ENCODE measurements around the gene RGS2.

Gene RGS2

GRCh38 chr1:192830595-192831246, 21.9 kb downstream of the RGS2 start:
- DNase-seq = peak in 7 of 56 donors; percentile 6 to 37 (median 19)

DNA sequence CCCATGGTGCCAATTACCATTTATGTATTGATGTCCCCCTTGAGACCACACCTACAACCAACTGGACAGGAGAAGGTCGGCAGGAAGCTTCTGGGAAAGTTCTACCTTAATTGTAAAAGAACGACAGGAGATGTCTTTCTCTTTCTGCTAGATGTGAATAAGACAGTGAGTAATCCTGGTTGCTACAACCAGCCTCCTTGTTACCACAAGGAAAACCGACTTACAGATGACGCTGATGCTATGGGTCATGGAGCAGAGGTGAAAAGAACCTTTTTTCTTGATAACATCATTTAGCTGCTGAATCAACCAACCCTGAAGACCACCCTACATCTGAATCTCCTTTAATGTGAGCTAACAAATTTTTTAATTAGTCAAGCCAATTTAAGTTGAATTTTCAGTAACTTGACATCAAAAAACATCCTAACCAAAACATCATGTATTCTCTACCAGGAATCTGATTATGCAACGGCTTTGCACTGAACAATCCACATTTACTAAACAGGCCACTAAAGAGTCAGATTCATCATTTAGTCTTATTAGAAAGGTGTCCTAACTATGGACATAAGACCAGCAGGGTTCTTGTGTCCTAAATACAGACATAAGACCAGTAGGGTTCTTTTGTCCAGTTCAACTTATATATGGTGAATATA, 23.0 kb downstream of the RGS2 start:
- DNase-seq = no peak

DNA sequence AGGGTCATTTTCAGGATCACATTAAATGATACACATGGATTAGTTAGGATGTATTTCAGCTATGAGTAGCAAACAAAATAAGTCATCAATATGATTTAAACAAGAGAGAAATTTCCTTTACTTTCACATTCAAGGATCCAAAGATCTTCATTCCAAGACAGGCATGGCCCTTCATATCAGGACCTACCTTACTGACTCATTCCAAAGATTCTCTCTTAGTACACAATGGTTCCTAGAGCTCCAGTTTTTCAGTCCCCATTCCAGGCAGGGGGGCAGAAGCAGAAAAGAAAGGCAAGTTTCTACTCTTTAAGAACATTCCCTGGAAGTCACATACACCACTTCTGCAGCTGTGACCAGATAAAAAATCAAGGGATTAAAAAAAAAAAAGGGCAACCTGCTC, 23.7 kb downstream of the RGS2 start:
- no peak for DNase-seq

- no peak for DNase-seq
These were observed 26.3 kb downstream of the RGS2 start for GRCh38 chr1:192835116-192835515.

DNA sequence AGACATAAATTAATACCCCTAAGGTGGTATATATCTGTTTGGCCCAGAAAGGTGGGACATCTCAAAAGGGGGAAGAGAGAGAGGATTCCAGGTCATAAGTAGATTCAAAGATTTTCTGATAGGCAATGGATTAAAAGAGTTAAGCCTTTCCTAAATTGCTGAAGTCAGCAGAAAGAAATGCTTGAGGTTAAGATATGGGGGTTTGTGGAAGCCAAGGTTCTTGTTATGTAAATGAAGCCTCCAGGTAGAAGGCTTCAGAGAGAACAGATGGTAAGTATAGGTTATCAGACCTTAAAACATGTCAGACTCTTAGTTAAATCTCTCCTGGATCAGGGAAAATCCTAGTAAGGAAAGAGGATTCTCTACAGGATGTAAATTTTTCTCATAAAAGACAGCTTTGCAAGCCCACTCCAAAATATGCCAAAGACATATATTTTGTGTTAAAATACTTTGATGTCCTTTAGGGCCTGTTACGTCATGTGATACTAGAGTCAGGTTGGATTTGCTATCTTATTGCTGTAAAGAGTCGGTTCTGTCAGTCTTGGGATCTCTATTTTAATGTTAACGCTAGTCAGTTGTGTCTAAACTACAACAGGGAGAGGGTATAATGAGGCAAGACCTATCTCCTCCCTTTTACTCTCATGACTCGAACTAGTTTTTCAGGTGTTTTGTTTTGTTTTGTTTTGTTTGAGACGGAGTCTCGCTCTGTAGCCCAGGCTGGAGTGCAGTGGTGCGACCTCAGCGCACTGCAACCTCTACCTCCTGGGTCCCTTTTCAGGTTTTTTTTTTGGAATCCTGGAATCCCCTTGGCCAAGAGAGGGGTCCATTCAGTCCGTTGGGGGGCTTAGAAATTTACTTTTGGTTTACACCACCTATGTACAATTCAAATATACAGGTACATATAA, 30.6 kb downstream of the RGS2 start:
- DNase-seq = no peak

GRCh38 chr1:192844360-192844759, 35.5 kb downstream of the RGS2 start:
- DNase-seq = no peak

DNA sequence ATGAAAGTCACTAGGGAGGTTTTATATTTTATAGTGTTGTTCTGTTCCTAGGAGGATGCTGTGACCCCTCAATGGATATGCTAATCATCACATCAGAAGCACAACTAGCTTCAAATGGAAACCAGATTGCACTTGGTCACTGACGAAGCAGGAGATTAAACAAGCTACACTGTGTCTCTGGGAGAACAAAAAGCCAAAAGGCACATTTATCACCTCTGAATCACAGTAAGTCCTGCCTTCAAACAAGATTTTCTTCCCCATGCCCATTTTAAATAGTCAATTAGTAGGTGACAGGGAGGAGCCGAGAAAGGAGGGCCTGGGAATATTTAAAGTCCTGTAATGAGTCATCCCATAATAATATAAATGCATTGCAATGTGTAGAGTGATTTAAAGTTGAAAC, 38.1 kb downstream of the RGS2 start:
- DNase-seq = no peak

- no peak for DNase-seq
These were observed 40.2 kb downstream of the RGS2 start for GRCh38 chr1:192849011-192849410.

- DNase-seq = no peak
These were observed 40.6 kb downstream of the RGS2 start for GRCh38 chr1:192849442-192849841.

- no peak for DNase-seq
These were observed 43.4 kb downstream of the RGS2 start for GRCh38 chr1:192852001-192852947.

DNA sequence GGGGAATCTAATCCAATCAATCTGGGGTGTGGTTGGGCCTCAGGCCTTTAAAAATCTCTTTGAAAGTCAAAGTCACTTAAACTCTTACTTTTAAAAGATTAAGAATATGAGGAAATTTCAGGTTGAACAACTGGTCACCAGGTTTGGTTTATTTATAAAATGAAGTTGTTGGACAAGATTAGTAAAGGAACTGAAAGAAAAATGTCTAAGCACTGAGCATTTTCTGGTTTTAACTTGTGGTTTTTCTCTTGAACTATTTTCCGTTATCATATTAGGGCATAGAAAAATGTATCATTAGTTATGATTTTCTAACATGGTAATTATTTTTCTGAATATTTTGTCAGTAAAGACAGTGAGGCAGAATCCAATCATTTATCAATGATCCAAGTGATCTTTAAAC, 49.6 kb downstream of the RGS2 start:
- no peak for DNase-seq

DNA sequence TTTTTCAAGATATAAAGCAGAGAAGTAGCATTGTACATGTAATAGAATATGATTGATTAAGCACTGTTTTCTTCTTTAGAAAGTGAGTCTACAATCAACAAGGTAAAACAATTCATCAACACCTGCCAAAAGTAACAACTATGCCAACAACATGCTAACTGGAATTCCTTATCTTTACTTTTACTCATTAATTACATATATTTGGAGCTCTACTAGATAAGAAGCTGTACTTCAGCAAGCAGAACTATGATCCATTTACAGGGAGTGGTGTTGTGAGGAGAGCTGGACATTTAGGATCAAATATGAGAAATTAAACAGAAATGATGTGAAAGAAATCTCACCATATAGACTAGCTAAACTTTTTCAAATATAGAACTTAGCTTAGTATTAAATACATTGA, 51.0 kb downstream of the RGS2 start:
- no peak for DNase-seq

DNA sequence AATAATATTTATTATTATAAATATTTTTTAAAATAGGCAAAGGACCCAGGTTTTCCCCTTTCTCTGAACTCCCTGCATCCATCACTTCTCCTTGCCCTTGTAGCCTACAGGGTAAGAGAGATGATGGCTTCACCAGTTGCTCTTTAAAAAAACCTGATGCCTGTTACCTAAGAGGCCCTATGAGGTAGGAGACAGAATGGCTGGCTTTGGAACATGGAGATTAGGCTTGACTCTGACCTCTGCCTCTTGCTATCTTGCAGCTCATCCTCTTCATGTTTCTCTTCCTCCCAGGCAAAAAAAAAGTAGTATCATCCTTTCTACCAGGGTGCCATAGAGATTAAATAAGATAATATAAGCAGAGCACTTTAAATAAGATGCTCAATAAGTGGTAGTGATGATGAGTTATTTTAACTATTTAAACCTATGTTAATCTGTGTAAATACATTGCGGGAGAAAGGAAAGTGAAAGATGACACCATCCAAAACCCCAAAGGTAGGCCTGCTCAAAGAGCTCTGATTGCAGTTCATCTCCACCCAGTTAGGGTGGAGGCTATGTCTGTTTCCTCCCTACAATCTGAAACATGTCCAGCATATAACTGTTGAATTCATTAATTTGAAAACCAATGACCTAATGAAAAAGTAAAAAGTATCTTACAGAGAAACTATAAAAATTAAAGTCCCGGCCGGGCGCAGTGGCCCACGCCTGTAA, 51.8 kb downstream of the RGS2 start:
- DNase-seq = no peak

DNA sequence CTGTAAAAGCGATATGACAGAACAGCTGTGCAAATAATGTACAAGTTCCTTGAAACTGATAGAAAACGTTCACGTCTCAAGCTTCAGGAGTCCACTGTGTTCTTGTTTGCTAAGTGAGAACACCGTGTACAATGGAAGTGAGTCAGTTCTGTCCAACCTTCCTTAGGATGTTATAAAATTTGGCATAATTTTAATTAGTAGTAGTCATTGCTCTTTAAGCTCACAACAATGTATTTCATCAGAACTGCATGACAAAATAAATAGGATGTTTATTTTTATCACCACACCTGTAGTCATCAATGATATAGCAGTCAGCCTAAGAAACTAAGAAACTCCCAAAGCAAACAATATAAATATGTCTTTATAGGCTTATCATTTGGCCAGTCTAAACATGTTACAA, 53.0 kb downstream of the RGS2 start:
- DNase-seq = no peak

All from nucleus accumbens (tissue), 56 donors.